Measurements from ENCODE around the gene CRYBA2. TPM values are rescaled to one million over a fixed set of nuclear protein-coding genes. Genes with fewer than 3 reads are reported as not detected.

Gene CRYBA2
- total RNA-seq, 1 experiment from 2014 or later, result not detected

DNA sequence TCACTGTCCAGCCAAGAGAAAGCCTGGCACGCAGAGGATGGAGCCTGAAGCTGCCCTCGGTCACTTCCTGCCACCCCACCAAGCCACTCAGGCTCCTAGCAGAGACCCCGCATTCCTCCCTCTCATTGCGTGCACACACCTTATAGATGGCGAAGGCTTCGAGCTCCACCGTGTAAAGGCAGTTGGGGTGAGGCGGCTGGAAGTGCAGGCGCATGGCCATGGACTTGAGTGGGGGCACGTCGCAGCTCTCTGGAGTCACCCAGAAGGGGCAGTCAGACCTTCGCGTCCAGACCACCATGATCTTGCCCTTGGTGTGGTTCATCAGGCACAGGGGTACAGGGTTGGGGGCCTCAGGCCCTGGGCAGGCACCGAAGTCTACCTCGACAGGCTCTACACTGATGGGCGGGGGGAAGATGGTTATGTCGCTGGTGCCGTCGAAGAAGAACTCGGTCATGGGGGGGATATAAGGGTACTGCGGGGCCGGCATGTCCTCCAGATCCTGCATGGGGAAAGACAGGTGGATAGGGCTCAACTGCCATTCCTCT lies 34.4 kb upstream of the CRYBA2 start:
- Histone ChIP-seq H3K27me3 (no peaks in the 10 kb centered on the region), H3K36me3 (no peaks in the 10 kb centered on the region)
- DNase-seq, result no peak

DNA sequence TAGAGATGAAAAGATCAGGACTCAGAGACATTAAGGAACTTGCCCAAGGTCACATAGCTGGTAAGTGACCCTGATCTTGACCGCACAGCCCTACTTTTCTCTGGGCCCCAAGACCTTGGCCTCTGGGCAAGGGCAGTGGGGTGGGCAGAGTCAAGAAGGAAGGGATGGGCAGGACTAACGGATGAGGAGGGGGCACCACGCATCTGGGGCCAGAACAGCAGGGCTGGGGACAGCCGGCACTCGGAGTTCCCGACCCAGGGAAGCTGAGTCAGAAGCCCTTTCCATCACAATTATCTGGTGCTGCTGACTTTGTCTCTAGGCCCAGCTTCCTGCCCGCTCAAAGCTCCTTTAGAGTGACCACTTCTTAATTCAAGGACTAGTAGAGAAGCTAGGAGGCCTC lies 33.7 kb upstream of the CRYBA2 start:
- no peak for DNase-seq
- no peaks in the 10 kb centered on the region for H3K27me3 ChIP-seq
- no peak overlapping the region for H3K4me3 ChIP-seq
- H3K9me3 ChIP-seq, result no peaks in the 10 kb centered on the region
- no peaks in the 10 kb centered on the region for H3K36me3 ChIP-seq

More for the DNA sequence above, 34.4 kb upstream of the CRYBA2 start:
- Histone ChIP-seq H3K4me3 (no peak overlapping the region), H3K9me3 (no peaks in the 10 kb centered on the region)

- Histone ChIP-seq H3K4me3 (no peak overlapping the region), H3K9me3 (no peaks in the 10 kb centered on the region), H3K27me3 (no peaks in the 10 kb centered on the region), H3K36me3 (no peaks in the 10 kb centered on the region)
- DNase-seq, result no peak
Measured at GRCh38 chr2:219025637-219026585, 32.7 kb upstream of the CRYBA2 start.

DNA sequence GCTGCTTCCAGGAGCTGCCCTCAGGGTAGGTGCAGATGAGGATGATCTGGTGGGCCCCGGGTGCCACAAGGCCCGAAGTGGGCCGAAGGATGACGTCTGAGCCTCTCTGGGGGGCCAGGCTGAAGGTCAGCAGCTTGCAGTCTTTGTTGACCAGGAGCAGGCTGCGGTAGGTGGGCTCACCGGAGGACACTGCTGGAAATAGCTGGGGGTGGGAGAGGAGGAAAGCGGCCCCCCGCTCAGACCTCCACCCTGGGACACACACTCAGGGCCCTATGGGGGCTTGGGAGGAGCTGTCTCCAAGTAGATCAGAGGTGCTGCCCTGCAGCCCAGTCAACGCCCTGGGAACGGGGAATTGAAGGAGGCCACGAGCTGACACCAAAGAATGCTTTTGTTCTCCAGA lies 30.8 kb upstream of the CRYBA2 start:
- no peaks in the 10 kb centered on the region for H3K36me3 ChIP-seq
- no peak overlapping the region for H3K4me3 ChIP-seq
- no peaks in the 10 kb centered on the region for H3K27me3 ChIP-seq
- no peaks in the 10 kb centered on the region for H3K9me3 ChIP-seq
- no peak for DNase-seq

GRCh38 chr2:219023045-219023605 lies 29.9 kb upstream of the CRYBA2 start:
- no peak overlapping the region for H3K4me3 ChIP-seq
- no peak for DNase-seq
- H3K36me3 ChIP-seq, result no peaks in the 10 kb centered on the region
- H3K9me3 ChIP-seq, result no peaks in the 10 kb centered on the region
- H3K27me3 ChIP-seq, result no peaks in the 10 kb centered on the region

DNA sequence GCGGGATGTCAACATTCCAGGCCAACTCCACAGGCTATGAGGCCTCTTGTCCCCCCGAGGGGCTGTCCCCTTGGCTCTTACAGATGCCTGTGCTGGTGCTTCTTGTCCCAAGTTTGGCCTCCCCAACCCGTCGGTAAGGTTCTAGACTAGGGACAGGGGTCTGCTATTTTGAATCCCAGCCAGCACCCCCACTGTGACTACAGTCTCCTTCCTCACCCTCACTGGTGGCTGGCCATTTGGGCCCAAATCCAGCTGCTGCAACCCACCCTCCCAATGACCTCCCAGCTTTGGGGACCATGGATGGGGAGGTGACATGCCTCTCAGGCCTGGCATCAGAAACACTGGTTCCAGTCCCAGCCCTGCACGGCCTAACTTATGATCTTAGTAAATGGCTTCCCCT lies 29.4 kb upstream of the CRYBA2 start:
- Histone ChIP-seq H3K36me3 (no peaks in the 10 kb centered on the region), H3K9me3 (no peaks in the 10 kb centered on the region), H3K4me3 (no peak overlapping the region), H3K27me3 (no peaks in the 10 kb centered on the region)
- no peak for DNase-seq

GRCh38 chr2:219022041-219022440 lies 28.8 kb upstream of the CRYBA2 start:
- no peaks in the 10 kb centered on the region for H3K36me3 ChIP-seq
- H3K9me3 ChIP-seq, result no peaks in the 10 kb centered on the region
- H3K4me3 ChIP-seq, result no peak overlapping the region
- H3K27me3 ChIP-seq, result no peaks in the 10 kb centered on the region
- no peak for DNase-seq

DNA sequence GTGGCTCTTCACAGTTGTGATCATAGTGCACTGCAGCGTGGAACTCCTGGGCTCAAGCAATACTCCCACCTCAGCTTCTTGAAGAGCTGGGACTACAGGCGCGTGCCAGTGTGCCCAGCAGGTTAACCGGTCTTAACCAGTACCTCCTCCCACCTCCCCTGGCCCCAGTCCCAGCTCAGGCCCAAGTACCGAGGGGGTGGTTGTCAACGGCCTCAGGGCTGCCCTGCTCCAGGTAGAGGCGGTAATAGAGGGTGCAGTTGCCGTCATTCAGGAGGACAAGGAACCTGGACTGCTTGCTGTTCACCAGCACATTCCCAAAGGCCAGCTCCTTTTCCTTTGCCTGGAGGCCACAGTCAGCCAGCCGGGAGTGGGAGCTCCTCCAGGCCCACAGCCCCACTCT lies 28.4 kb upstream of the CRYBA2 start:
- DNase-seq, result no peak

DNA sequence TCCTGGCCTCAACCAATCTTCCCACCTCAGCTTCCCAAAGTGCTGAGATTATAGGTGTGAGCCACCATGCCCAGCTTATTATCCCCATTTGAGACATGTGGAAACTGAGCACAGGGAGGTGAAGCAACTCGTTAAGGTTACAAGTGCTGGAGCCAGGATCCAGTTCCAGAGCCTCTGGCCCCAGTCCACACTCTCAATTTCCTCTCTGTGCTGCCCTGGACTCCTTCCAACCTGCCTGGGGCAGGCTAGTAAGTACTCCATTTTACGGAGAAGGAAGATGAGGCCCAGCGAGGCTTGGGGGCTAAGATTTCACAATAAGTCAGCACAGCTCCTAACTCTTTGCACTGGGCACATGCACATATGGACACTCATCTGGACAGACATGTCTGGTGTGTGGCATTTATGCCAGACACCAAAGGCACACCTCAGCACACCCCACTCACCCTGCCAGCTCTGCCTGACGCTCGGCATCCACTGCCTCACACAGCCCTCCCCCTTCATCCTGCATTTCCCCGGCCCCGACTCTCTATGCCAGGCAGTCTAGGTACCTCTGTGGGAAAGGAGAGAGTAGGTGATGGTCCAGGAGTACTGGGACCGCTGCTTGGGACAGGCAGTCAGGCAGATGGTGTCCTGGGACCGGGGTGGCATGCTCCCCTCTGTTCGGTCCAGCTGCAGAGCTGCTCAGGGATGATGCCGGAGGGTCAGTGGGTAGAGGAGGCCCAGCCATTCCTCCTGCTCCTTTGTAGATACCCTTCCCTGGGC lies 27.6 kb upstream of the CRYBA2 start:
- no peak overlapping the region for H3K4me3 ChIP-seq

More for the DNA sequence above, 28.4 kb upstream of the CRYBA2 start:
- Histone ChIP-seq H3K27me3 (no peaks in the 10 kb centered on the region), H3K9me3 (no peaks in the 10 kb centered on the region), H3K4me3 (no peak overlapping the region), H3K36me3 (no peaks in the 10 kb centered on the region)

DNA sequence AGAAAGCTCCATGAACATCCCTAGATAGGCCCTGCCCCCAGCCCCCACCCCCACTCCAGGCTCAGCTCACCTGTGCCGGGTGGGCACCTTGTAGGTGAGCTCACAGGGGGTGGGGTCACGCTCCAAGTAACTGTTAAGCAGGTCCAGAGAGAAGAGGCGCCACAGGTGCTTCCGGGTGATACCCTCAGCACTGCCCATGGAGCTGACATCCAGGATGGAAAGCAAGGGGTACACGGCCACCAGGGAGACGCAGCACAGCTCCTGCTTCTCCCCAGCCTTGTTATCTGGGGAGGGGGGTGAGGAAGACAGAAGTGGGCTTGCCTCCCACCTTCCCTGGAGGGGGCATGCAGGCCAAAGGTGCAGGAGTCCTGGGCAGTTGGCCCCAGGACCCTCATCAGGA lies 26.2 kb upstream of the CRYBA2 start:
- no peaks in the 10 kb centered on the region for H3K9me3 ChIP-seq
- H3K36me3 ChIP-seq, result no peaks in the 10 kb centered on the region
- no peak overlapping the region for H3K4me3 ChIP-seq
- no peak for DNase-seq
- H3K27me3 ChIP-seq, result no peaks in the 10 kb centered on the region

More for the DNA sequence above, 27.6 kb upstream of the CRYBA2 start:
- Histone ChIP-seq H3K9me3 (no peaks in the 10 kb centered on the region), H3K27me3 (no peaks in the 10 kb centered on the region), H3K36me3 (no peaks in the 10 kb centered on the region)
- DNase-seq, result no peak

- Histone ChIP-seq H3K4me3 (no peak overlapping the region), H3K36me3 (no peaks in the 10 kb centered on the region), H3K27me3 (no peaks in the 10 kb centered on the region), H3K9me3 (no peaks in the 10 kb centered on the region)
- DNase-seq, result no peak
Measured at GRCh38 chr2:219018726-219019125, 25.5 kb upstream of the CRYBA2 start.

GRCh38 chr2:219018286-219018685 lies 25.1 kb upstream of the CRYBA2 start:
- Histone ChIP-seq H3K27me3 (no peaks in the 10 kb centered on the region), H3K36me3 (no peaks in the 10 kb centered on the region), H3K4me3 (no peak overlapping the region), H3K9me3 (no peaks in the 10 kb centered on the region)
- no peak for DNase-seq

DNA sequence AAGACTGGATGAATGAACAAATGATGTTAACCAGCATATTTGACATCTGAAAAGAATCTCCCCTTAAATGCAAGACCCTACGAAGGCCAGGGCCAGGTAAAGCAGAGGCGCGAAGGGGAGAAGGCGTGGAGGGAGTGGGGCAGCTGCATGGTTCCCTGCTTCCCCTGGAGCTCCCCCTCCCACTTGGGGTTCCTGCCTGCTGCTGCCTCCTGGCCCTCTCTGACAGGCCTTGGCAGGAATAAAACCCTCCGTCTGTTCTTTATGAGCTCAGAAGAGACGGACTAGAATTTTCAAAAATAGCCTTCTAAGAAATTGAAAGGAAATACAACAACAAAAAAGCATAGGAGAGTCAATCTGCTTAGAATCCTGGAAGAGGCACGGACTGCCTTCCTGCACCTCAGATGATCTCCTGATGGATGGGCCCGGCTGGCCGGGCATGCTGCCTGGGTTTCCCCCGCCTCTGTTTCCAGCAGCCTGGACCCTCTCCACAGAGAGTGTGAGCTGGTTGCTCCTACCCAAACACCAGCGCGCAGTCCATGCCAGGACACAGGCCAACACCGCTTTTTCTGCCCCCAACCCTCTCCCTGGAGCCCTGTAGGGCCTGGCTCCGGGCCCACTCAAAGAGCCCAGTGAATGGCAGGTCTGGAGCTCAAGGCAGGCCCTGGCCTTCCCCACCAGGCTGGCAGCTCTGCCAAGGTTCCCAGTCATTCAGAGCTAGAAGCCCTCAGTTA lies 24.1 kb upstream of the CRYBA2 start:
- H3K4me3 ChIP-seq, result no peak overlapping the region
- H3K27me3 ChIP-seq, result no peaks in the 10 kb centered on the region
- no peaks in the 10 kb centered on the region for H3K9me3 ChIP-seq
- no peaks in the 10 kb centered on the region for H3K36me3 ChIP-seq
- DNase-seq, result peak; percentile 31

- no peaks in the 10 kb centered on the region for H3K36me3 ChIP-seq
- no peaks in the 10 kb centered on the region for H3K9me3 ChIP-seq
- DNase-seq, result no peak
- H3K27me3 ChIP-seq, result no peaks in the 10 kb centered on the region
- H3K4me3 ChIP-seq, result no peak overlapping the region
Measured at GRCh38 chr2:219016721-219017120, 23.5 kb upstream of the CRYBA2 start.

- Histone ChIP-seq H3K36me3 (no peaks in the 10 kb centered on the region), H3K9me3 (no peaks in the 10 kb centered on the region), H3K4me3 (no peak overlapping the region), H3K27me3 (no peaks in the 10 kb centered on the region)
- no peak for DNase-seq
Measured at GRCh38 chr2:219010873-219011272, 17.7 kb upstream of the CRYBA2 start.

GRCh38 chr2:219010162-219010756 lies 17.0 kb upstream of the CRYBA2 start:
- Histone ChIP-seq H3K9me3 (no peaks in the 10 kb centered on the region), H3K4me3 (no peak overlapping the region), H3K36me3 (no peaks in the 10 kb centered on the region), H3K27me3 (no peaks in the 10 kb centered on the region)
- no peak for DNase-seq
